HG03354 (cell line): ENCODE measurements around the gene SRPK2.

ENCODE experiments used
- ATAC-seq: cut with Tn5 transposase; IDR thresholded peaks from one replicate; pipeline ENCODE4 v1.9.1; 2021; ENCODE audit warnings: mild to moderate bottlenecking; ENCODE audit not compliant: unreplicated experiment, poor library complexity, severe bottlenecking

Gene SRPK2

DNA sequence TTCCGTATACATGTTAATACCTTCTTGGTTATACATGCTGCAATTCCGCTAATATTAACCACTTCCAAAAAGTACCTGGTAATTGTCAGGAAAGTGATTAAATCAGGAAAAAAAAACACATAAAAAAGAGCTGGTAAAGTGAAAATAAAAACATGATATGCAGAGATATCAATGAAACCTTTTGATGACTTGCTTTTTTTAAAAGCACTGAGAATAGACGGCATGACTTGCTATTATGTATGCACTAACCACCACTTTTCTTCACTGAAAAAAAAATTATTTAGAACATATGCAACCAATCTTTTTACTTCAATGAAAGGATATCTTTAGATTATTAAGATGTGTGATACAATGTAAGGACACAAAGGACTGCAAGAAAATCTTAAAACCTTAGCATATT is 211.7 kb downstream of the SRPK2 start:
- ATAC-seq, result no peak

DNA sequence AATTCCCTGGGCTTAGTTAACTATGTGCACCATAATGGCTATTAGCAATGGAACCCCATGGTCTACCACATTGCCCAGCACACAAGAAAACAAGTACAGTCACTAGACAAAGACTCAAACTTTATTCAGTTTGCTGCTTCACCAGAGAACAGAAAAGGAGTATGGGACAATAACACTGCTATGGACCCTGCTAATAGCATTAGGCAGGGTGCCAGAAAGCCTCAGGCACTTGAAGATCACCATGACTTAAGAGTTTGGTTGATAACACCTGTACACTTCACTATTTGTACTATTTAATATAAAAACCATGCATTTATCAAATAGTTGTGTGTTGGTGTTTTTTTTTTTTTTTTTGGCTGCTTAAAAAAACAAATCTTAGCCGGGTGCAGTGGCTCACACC is 215.1 kb downstream of the SRPK2 start:
- no peak for ATAC-seq

DNA sequence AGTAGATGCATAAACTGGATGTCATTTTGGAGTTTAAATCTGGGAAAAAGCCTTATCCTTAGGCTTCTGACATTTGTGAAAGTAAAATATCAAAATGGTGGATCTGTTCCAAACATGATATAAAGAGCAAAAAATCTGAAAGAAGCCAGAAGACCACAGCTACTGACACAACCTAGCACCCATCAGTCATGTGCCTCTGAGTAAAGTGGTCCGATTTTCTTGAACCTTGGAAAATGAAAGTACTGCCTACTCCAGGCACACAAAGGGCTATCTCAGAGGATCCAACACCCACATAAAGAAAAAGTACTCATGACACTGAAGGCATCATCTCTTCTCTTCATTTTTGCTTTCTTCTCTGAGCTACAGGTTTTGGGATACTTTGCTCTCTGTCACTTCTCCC is 224.0 kb downstream of the SRPK2 start:
- no peak for ATAC-seq

DNA sequence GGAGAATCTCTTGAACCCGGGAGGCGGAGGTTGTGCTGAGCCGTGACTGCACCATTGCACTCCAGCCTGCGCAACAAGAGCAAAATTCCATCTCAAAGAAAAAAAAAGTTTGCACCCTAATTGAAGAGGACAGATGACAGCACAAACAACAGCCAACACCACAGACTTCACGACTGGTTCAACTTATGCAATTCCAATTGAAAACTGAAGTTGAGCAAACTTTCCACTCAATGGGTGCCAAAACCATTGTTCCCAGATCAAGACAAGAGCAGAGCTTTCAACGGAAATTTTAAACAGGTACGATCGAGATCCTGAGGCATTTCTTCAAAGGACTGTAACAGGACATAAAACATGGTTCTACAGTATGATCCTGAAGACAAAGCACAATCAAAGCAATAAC is 225.0 kb downstream of the SRPK2 start:
- no peak for ATAC-seq

DNA sequence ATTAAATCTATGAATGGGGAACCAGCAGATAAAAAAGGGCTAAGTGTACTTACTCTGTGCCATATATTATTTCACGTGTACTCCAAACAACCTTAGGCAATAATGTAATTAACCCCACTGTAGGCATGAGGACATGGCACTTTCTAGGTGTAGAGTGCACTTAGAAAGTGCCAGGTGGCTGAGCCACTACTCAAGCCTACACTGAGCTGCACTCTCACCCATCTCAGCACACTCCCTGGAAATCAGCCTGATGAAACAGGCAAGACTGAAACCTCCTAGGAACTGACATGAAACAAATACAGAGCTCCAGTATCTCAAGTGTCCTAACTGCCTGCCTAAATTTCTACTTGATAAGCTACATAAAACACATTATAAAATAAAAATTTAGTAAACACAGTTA is 227.4 kb downstream of the SRPK2 start:
- no peak for ATAC-seq

DNA sequence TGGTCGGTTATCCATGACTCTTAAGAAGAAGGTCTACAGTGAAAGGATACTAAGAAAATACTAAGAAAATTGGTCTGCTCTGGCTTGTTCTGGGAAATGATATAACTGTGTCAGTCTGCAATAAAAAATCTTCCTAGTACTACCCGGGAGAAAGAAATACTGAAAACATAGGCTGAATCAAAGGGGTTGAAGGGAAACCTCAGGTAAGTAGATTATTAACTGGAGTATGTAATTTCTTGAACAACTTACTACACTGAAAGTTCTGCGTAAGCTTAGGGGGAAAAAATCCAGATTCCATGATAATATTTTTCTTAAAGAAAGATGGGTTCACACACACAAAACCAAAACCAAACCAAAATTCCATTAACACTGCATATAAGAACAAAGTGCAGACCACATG is 231.4 kb downstream of the SRPK2 start:
- ATAC-seq, result no peak

DNA sequence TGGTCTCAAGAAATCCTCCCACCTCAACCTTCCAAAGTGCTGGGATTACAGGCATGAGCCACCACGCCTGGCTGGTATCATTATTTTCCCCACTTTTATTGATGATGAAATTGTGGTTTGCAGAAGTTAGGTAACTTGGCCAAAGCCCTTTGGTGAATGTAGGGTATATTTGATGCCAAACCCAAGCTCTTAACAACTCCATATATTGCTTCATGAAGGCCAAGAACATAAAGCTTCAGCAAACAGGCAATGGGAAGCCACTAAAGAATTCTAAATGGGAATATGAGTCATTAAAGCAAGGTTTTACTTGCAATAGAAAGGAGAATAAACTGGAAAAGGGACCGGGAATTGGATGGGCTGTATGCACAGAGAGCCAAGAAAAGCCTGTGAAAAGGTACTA is 232.0 kb downstream of the SRPK2 start:
- ATAC-seq, result no peak

DNA sequence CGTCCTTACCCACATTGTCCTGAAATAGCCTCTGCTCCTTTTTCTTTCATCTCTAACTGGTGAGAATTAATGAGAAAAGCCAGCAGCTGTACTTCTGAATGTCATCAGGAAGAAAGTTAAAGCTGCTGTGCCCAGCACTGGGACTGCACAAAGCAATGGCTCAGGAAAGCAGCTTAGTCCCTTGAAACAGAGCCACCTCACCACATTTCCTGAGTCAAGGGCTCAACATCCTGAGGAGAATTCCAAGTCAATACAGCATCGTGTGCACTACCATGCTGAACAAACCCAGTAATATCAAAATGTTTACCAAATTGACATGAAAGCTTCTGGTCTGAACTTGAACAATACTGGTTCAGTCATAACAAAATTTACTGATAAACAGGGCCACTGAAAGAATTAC is 234.6 kb downstream of the SRPK2 start:
- no peak for ATAC-seq

DNA sequence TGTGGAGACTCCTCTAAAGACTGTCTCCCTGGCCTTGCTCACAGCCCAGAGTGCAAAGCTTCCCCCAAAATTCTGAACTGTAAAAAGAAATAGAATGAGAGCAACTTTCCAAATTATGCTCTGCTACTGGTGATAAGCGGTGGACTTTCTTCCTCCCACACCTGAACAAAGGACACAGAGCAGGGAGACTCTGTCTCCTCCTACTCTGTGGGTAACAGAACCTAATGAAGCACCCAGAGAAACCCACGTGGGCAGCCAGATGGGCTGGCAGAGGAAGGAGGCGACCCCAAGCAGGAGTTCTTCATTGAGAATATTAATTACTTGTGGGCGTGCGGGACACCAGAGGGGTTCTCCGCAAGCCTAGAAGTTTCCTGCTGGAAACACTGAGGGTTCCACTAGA is 235.2 kb downstream of the SRPK2 start:
- ATAC-seq, result no peak

DNA sequence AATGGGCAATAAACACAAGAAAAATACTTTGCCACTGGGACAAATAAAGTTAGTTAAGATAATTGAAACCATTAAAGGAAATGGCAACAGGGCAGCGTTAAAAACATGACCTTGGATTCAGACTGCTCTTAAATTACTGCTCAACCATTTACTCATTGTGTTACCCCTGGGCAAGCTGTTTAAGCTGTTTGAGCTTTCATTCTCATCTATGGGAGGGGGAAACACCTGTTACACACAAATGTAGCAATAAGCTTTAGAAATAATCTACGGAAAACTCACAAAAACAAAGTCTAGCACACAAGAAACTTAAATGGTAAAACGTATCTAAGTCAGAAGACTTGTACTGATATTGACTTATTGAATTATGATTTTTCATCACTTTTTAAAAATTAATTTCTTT is 237.6 kb downstream of the SRPK2 start:
- ATAC-seq, result no peak

DNA sequence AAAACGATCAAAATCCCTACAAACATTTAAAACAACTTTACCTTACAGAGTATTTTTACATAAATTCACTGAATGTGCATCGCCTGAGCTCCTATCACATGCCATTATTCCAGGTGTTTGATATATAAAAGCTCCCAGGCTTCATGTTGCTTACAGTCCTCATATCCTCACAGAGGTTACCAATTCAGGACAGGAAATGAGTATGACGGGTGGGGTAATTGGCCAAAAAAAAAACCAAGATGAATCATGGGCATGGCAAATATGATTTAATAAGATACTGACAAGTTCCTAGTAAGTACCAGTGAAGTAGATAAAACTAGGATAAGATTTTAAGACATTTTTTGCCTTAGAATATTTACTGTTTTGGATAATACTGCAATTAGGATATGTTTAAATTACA is 238.9 kb downstream of the SRPK2 start:
- ATAC-seq, result no peak

DNA sequence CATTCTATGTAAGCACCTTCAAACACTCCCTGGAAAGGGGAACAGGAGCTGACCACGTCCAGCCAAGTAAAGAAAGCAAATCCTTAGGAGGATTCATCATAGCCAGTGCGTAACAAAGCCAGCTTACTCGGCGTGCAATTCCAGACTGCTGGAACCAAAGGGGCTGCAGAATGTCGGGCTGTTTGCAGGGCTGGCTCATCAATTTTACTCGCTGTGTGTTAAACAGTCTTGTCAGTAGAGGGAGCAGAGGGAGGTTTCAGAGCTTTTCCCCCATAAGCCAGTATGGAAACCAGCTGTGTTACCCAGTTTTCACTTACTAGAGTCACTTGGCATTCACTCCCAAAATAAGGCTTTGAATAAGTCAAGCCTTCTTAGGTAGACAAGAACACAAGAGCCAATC is 247.7 kb downstream of the SRPK2 start:
- no peak for ATAC-seq

DNA sequence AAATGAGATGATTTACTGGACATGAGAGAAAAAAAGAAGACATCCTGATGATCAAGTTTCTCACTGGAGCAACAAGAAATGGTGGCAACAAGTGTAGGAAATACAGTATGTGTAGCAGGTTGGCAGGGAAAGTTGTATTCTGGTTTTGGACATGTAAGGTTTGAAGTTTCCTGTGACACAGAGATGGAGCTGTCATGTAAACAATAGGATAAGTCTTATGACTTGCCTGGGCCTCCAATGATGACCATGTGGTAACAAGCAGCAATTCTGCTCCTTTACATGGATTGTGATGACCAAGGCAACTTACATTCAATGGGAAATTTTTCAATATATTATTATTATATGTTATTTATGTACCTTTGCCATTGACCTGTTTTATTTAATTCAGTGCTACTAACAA is 249.3 kb downstream of the SRPK2 start:
- no peak for ATAC-seq

DNA sequence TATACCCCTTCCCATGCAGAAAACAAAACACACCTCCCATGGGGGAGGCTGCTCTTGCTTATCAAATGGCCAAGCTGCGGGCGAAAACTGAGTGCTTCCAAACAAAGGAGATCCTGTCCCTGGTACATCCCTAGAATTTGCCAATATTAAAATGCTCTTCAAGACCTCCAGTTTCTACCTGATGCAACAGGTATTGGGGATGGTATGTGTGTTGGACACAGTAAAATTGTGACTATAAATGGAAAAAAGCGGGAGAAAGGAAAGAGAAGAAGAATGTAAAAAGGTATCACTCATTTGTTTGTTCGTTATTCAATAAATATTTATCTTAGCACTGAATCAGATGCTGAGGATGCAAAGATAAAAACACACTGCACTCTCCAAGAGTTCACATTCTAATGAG is 250.8 kb downstream of the SRPK2 start:
- ATAC-seq, result no peak

DNA sequence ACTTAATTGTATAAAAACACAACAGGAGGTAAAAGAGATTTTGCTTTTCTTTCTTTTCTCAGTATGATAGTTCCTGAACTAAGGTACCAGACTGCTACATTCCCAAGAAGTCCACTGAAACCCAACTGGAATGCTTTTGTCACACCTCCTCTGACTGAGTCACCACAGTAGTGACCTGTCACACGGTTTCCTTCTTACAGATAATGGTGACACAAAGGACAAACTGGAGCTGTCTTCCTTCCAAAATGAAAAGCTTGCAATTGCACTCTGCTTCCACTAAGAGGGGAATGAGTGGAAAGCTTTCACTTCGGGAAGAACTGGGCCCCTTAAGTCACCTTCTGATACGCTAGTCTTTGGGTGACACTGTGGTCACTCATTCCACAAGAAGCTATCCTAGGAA is 252.5 kb downstream of the SRPK2 start:
- ATAC-seq, result no peak

DNA sequence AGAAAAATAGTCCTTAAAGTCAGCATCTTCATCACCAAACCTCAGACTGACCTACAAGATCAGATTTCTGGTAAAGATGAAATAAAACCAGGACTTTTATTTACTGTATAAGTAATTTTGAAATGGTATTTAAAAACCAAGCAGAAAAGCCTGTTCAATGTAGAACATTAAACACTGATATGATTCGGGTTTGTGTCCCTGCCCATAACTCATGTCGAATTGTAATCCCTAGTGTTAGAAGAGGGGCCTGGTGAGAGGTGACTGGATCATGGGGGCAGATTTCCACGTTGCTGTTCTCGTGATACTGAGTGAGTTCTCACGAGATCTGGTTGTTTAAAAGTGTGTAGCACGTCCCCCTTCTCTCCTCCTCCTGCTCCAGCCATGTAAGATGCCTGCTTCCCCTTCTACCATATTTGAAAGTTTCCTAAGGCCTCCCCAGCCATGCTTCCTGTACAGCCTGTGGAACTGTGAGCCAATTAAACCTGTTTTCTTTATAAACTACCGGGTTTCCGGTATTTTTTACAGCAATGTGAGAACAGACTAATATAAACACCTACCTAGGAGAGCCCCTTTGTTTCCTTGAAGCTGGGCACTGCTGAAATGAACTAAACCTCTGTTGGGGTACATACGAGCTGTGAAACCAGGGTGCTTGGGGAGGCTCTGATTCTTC is 254.6 kb downstream of the SRPK2 start:
- ATAC-seq, result no peak

DNA sequence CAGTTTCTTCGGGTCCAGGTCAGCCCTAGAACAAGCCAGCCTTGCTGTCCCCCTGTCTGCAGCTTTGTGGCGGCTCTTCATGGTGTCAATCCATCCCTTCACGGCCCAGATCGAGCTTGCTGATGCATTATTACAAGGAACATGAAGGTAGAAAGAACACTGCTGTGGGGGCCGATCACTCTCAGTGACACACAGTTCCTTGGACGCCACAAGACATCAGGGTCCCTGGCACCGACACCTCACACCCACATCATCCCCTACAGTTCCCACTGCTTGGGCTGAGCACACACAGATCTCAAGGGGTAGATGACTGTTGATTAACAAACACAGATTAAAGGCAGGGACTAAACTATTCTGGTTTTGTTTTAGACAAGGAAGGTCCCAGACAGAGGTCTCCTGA is 255.4 kb downstream of the SRPK2 start:
- ATAC-seq, result no peak

DNA sequence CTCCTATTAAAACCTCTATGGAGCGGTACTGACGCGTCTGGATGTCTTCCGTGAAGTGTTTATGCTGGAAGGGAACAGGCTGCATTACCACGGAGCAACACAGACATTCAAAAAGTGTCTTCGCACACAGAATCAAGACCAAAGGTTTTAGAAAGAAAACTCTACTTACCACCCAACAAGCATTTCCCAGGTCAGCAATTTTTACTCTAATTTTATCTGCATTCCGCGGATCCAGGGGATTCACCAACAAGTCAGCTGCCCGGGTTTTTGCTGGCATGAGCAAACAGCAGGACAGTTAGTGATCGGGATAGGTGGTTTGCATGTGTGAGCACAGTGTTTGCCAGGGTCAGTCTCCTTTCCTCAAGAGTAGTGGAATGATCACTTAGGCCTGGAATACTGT is 255.9 kb downstream of the SRPK2 start:
- no peak for ATAC-seq

DNA sequence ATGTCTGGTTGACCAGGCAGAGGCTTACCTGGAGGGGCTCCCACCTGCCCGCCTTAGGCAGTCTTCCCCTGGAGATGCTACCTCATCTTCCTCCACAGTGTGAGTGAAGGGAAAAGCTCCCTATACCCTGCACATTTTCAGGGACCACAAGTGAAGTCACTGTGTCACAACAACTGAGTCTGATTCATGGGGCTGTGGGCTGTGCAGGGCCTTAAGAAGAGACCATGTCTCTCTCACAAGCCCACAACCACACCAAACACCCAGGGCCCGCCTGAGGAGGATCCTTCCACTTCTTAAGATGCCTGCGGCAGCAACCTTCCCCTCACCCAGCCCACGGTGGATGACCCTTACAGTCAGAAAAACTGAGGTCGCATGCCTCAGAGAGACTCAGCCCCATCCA is 256.4 kb downstream of the SRPK2 start:
- ATAC-seq, result no peak

DNA sequence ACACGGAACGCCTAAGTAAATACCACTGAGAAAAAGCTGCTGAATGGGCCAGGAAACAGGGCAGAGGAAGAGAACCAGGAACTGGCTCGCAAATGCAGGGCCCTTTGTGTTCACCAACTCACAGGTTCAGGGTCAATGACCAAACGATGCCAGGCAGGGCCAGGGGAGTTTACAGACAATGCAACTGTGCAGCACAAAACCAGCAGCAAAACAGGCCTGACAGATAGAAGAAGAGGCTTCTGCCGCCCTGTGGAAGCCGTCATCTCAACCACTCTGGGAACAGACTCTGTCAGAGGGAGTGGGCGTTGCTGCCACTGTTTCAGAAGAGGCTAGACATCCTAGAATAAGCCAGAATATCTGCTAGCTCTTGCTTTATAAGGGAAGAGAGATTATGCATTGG is 256.8 kb downstream of the SRPK2 start:
- no peak for ATAC-seq

DNA sequence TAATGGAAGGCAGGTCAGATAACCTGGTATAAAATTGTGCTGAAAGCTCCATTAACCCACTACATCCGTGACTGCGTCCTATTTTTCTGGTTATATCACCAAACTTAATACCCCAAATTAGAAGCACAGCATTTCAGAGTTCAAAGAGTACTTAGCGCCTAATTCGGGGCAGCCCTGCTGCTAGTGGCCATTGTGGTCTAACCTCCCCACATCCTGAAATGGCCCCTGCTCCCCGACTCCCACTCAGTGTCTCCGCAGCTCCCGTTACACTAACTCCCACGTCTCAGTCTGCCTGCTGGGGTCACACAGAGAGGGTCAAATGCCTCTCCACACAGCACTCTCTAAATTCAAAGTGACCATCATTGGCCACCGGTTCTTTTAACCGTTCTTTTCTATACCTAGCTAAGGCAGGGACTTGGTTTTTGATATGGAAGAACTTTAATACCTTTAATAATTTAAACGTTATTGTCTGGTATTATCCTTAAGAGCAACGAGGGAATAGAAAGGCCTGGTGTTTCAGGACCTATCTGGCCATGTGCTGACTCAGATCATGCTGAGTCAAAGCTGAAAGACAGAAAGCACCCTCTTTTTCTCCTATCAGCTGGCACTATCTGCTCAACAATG is 257.6 kb downstream of the SRPK2 start:
- ATAC-seq, result peak; percentile 71

DNA sequence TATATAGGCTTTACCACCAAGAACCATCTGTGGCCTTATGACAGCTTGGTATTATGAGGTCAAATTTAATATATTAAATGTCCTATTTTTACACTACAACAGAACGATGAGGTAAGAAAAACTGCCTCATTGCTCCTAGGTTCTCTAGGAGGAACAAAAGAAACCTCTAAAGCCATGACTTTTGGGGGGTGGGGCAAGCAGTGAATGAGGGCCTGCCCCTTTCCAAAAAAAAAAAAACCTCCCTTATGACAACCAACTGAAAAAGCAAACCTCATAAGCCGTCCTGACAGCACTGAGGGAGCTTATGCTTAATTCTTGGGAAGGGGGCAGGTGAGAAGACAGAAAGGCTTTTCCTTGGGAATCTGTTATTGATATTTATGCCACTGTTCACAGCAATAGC is 258.1 kb downstream of the SRPK2 start:
- ATAC-seq, result no peak
